ENCODE data around the gene POLR1A.

POLR1A gene

DNA sequence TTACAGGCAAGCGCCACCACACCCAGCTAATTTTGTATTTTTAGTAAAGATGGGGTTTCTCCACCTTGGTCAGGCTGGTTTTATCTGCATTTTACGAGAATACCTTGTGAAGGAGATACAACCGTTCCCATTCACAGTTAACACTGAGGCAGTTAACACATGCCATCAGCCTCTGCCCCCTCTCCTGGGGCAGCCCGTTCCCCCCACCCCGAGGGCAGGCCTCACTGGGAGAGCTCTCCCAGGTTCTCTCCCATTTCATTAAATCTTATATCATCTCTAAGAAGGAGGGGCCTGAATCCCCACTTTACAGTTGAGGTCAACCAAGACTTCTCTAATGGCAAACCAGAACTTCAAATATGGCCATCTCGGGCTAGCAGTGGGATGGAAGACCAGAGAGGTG, 121.9 kb downstream of the POLR1A start:
- H3K4me3 ChIP-seq (ENCODE audit: low read depth, low read length) = no peak overlapping the region
- DNase-seq (ENCODE audit: low read depth) = no peak
- TF ChIP-seq, protein P1, sequence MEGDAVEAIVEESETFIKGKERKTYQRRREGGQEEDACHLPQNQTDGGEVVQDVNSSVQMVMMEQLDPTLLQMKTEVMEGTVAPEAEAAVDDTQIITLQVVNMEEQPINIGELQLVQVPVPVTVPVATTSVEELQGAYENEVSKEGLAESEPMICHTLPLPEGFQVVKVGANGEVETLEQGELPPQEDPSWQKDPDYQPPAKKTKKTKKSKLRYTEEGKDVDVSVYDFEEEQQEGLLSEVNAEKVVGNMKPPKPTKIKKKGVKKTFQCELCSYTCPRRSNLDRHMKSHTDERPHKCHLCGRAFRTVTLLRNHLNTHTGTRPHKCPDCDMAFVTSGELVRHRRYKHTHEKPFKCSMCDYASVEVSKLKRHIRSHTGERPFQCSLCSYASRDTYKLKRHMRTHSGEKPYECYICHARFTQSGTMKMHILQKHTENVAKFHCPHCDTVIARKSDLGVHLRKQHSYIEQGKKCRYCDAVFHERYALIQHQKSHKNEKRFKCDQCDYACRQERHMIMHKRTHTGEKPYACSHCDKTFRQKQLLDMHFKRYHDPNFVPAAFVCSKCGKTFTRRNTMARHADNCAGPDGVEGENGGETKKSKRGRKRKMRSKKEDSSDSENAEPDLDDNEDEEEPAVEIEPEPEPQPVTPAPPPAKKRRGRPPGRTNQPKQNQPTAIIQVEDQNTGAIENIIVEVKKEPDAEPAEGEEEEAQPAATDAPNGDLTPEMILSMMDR (IDR thresholded peaks at IDR 0.05; ENCODE audit: control insufficient read depth, extremely low read depth, insufficient read depth) = no peak

DNA sequence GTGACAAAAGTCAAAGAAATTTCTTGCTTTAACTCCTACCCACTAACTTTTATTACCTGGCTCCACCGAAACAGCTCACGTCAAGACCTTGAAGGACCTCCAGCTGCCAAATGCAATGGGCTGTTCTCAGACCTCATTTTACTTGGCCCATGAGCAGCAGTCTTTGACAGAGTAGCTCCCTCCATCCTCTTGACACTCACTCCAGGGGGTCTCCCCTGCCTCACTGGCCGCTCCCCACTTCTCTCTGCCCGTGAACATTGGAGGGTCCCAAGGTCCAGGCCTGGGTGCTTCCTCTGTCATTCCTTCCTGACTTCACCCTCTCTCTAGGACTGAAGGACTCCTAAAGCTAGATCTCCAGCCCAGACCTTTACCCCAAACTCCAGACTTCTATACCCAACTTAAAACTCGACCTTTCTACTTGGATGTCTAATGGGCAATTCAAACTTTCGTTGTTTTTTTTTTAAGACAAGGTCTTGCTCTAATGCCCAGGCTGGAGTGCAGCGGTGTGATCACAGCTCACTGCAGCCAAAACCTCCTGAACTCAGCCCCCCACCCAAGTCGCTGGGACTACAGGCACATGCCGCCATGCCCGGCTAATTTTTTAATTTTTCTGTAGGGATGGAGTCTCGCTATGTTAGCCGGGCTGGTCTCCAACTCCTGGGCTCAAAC, 124.0 kb downstream of the POLR1A start:
- DNase-seq (ENCODE audit: low read depth) = no peak
- H3K4me3 ChIP-seq (ENCODE audit: low read depth, low read length) = no peak overlapping the region
- TF ChIP-seq, protein P1 (IDR thresholded peaks at IDR 0.05; ENCODE audit: control insufficient read depth, extremely low read depth, insufficient read depth) = no peak

DNA sequence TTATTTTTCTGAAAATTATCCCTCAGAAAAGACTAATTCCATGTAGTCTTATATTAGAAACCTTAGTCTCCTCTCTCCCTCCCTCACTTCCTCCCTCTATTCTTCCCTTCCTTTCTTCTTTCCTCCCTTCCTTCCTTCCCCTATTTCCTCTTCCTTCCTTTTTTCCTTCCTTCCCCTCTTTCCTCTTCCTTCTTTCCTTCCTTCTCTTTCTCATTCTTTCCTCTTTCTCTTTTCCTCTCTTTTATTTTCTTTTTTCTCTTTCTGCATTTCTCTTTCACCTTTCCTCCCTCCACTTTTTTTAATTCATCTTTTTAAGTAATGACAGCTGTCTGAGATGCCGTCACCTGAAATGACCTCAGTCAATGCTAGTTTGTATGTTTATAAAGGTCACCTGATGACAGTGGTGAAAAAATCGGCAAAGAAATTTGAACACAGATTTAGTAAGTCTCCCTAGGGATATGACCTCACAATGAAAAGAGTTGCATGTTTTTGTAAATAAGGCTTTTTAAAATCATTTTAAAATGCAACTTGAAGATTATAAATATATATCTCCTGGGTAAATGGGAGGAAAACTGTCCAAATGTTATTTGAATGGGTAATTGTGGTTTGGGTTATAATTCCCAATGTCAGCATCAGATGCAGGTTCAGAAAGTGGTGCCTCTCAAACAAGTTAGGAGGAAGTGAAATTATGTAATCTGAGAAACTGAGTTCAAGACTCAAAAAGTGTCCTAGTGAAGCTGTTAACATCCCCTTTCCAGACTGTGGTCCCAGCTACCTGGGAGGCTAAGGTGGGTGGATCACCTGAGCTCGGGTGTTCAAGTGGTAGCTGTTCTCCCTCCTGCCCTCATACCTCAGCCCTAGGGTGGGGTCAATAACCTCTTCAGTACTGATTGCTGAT, 126.6 kb downstream of the POLR1A start:
- no peak for DNase-seq (ENCODE audit: low read depth)
- TF ChIP-seq, protein P1 (IDR thresholded peaks at IDR 0.05; ENCODE audit: control insufficient read depth, extremely low read depth, insufficient read depth) = no peak
- H3K4me3 ChIP-seq (ENCODE audit: low read depth, low read length) = no peak overlapping the region

DNA sequence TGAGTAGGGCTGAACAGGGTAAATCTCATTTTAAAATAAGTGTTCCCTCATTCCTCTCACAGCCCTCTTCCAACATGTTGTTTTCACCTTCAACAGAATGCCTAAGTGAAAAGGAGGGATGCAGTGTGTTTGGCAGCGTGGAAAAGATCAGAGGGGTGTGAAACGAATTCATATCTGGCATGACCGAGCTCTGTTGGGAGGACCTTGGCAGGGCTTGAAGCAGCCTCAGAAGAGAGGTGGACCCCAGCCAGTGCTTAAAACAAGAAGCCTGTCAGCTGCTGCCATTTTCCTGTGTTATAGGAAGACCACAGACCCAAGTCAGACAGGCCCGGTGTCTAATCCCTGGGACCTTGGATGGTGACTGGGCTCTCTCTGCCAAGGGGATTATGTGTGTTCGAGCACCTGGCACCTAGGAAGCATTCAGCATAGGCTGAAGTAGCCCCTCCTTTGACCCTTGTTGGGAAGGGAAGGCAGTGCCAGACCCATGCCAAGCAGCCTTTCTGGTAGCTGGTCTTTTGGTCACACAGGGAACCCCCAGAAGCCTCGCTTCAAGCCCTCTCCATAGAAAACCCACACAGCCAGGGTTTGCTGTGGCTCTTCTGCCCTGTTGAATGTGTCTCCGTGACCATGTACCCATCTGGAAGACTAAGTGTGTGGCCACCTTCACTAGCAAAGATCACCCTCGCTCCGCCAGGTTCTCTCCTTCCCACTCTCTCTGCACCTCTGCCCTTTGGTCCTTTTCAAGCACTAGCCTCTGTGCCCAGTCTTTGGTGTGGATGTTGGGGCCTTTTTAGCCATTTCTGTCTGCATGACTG, 129.4 kb downstream of the POLR1A start:
- no peak for DNase-seq (ENCODE audit: low read depth)
- TF ChIP-seq, protein P1 (IDR thresholded peaks at IDR 0.05; ENCODE audit: control insufficient read depth, extremely low read depth, insufficient read depth) = no peak
- H3K4me3 ChIP-seq (ENCODE audit: low read depth, low read length) = no peak overlapping the region

DNA sequence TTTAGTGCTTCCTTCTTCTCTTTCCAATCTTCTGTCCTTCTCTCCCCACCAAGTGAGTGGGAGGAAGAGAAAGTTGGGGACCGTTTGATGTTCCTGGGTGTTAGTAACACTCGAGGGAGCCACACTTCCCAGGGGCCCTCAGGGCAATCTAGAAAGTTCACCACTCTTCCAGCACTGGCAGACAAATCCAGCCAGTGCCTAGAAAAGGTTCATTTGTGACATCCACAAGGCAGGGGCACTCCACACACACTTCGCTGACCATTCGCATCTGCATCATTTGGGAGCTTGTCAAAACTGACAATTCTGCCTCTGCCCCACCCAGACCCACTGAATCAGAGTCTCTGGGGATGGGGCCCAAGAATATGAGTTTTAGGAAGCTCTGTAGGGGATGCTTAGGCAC, 130.1 kb downstream of the POLR1A start:
- TF ChIP-seq, protein P1 (IDR thresholded peaks at IDR 0.05; ENCODE audit: control insufficient read depth, extremely low read depth, insufficient read depth) = no peak
- no peak overlapping the region for H3K4me3 ChIP-seq (ENCODE audit: low read depth, low read length)
- no peak for DNase-seq (ENCODE audit: low read depth)

DNA sequence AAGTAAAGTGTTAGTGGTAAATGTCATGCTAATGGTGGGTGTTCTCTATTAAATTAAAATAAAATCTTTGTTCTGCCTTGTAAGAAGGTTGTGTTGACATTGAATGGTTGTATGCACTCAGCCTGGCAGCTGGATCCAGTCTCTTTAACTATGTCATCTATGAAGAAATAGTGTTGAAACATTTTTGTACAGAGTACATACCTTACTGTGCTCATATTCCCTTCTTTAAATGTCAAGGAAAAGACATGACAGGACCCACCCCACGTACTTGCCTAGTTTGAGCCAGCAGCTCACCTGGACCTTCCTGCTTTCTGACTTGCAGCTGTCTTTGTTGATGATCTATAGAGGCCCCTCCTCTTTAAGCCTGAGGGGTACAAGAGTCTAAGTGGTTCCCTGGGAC, 131.3 kb downstream of the POLR1A start:
- no peak overlapping the region for H3K4me3 ChIP-seq (ENCODE audit: low read depth, low read length)
- TF ChIP-seq, protein P1 (IDR thresholded peaks at IDR 0.05; ENCODE audit: control insufficient read depth, extremely low read depth, insufficient read depth) = no peak
- DNase-seq (ENCODE audit: low read depth) = no peak
